H1 (cell line): Measurements from ENCODE around the gene OGFOD3.

Experiments
- BCL11A ChIP-seq, 2 experiments: IDR thresholded peaks; one replicate each; pipeline ENCODE4 v1.6.1; 2011; ENCODE audit warnings: low read depth in 2 of 2, low read length in 2 of 2, mild to moderate bottlenecking in 2 of 2
- CEBPB ChIP-seq: IDR thresholded peaks from 2 replicates; pipeline ENCODE4 v1.6.1; 2012; ENCODE audit warnings: low read depth, low read length
- CHD2 ChIP-seq: IDR thresholded peaks from 2 replicates; pipeline ENCODE4 v1.6.1; 2012; ENCODE audit warnings: low read length, improper control_type of control experiment
- EGR1 ChIP-seq: IDR thresholded peaks from 2 replicates; pipeline ENCODE4 v1.6.1; 2011; ENCODE audit warnings: low read depth, low read length, borderline replicate concordance
- EP300 ChIP-seq, 2 experiments: IDR thresholded peaks; 1 replicate in 1 of 2; 2 replicates in 1 of 2; pipeline ENCODE4 v1.6.1; 2011 to 2012; ENCODE audit warnings: low read depth in 2 of 2, low read length in 2 of 2, mild to moderate bottlenecking in 2 of 2, borderline replicate concordance in 1 of 2, inconsistent platforms in 1 of 2, moderate library complexity in 1 of 2
- MAX ChIP-seq: IDR thresholded peaks from 2 replicates; pipeline ENCODE4 v1.6.1; 2012; ENCODE audit warnings: inconsistent platforms
- POLR2A ChIP-seq, 2 experiments: IDR thresholded peaks; 1 replicate in 1 of 2; 2 replicates in 1 of 2; pipeline ENCODE4 v1.6.1; 2011; ENCODE audit warnings: low read depth in 2 of 2, low read length in 2 of 2, mild to moderate bottlenecking in 2 of 2; ENCODE audit errors: control extremely low read depth in 1 of 2
- POLR2AphosphoS5 ChIP-seq: IDR thresholded peaks from 2 replicates; pipeline ENCODE4 v1.6.1; 2011; ENCODE audit warnings: low read depth, low read length
- SRF ChIP-seq: IDR thresholded peaks from 2 replicates; pipeline ENCODE4 v1.6.1; 2011; ENCODE audit warnings: mild to moderate bottlenecking, low read depth, low read length, moderate library complexity
- SUZ12 ChIP-seq: fragments of 200-600 bp; sonication (generic); IDR thresholded peaks from 2 replicates; pipeline ENCODE4 v1.6.1; 2012; ENCODE audit warnings: mild to moderate bottlenecking, inconsistent platforms, low read length, moderate library complexity, mixed read lengths
- TAF1 ChIP-seq: IDR thresholded peaks from 2 replicates; pipeline ENCODE4 v1.6.1; 2011; ENCODE audit warnings: mild to moderate bottlenecking, low read depth, low read length
- ZNF274 ChIP-seq: IDR thresholded peaks from 2 replicates; pipeline ENCODE4 v1.7.0; 2012; ENCODE audit warnings: low read length, borderline replicate concordance; ENCODE audit errors: extremely low read depth
- TF ChIP-seq, protein P1 (sequence below), 3 experiments: IDR thresholded peaks; 1 replicate in 2 of 3; 2 replicates in 1 of 3; pipeline versions ENCODE4 v1.5.1 to v1.6.1; 2011; ENCODE audit warnings: low read length in 3 of 3, mild to moderate bottlenecking in 3 of 3, inconsistent platforms in 2 of 3, low read depth in 1 of 3, moderate library complexity in 1 of 3; ENCODE audit not compliant: insufficient read depth in 1 of 3; ENCODE audit errors: control extremely low read depth in 1 of 3

GRCh38 chr17:82345151-82345976, 73.0 kb downstream of the OGFOD3 start:
- TF ChIP-seq TAF1 (no peak), POLR2A (IDR thresholded peaks at IDR 0.05; ENCODE audit: control extremely low read depth in 1 of 2, low read depth in 2 of 2, low read length in 2 of 2) (no peak), MAX (no peak), BCL11A (IDR thresholded peaks at IDR 0.05; ENCODE audit: low read depth in 2 of 2, low read length in 2 of 2) (no peak), CHD2 (no peak), SUZ12 (no peak), POLR2AphosphoS5 (no peak), SRF (no peak), EP300 (IDR thresholded peaks at IDR 0.05; ENCODE audit: borderline replicate concordance in 1 of 2, low read depth in 2 of 2, low read length in 2 of 2) (no peak), EGR1 (no peak), ZNF274 (no peak), CEBPB (no peak)
- TF ChIP-seq, protein P1, sequence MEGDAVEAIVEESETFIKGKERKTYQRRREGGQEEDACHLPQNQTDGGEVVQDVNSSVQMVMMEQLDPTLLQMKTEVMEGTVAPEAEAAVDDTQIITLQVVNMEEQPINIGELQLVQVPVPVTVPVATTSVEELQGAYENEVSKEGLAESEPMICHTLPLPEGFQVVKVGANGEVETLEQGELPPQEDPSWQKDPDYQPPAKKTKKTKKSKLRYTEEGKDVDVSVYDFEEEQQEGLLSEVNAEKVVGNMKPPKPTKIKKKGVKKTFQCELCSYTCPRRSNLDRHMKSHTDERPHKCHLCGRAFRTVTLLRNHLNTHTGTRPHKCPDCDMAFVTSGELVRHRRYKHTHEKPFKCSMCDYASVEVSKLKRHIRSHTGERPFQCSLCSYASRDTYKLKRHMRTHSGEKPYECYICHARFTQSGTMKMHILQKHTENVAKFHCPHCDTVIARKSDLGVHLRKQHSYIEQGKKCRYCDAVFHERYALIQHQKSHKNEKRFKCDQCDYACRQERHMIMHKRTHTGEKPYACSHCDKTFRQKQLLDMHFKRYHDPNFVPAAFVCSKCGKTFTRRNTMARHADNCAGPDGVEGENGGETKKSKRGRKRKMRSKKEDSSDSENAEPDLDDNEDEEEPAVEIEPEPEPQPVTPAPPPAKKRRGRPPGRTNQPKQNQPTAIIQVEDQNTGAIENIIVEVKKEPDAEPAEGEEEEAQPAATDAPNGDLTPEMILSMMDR (IDR thresholded peaks at IDR 0.05; ENCODE audit: control extremely low read depth in 1 of 3, insufficient read depth in 1 of 3, low read depth in 1 of 3, low read length in 3 of 3): no peak
